SIG-M5 treated with dmso at 0.1 percent for 504 hours (cell line): ENCODE measurements around the gene CCDC149.

Experiments used
- DNase-seq: peaks from one replicate; lab custom pipeline; 2025; ENCODE audit not compliant: unreplicated experiment; lab: John Stamatoyannopoulos, UW

Gene CCDC149

GRCh38 chr4:24881508-24882196 lies 31.2 kb downstream of the CCDC149 start:
- no peak for DNase-seq

GRCh38 chr4:24880186-24880585 lies 32.7 kb downstream of the CCDC149 start:
- no peak for DNase-seq

GRCh38 chr4:24878636-24879016 lies 34.2 kb downstream of the CCDC149 start:
- no peak for DNase-seq

GRCh38 chr4:24877868-24878635 lies 34.8 kb downstream of the CCDC149 start:
- no peak for DNase-seq

GRCh38 chr4:24876431-24876830 lies 36.4 kb downstream of the CCDC149 start:
- no peak for DNase-seq

GRCh38 chr4:24872720-24873119 lies 40.1 kb downstream of the CCDC149 start:
- no peak for DNase-seq

- no peak for DNase-seq
Observed at GRCh38 chr4:24871210-24871609, 41.6 kb downstream of the CCDC149 start.

- DNase-seq: no peak
Observed at GRCh38 chr4:24867766-24868296, 45.0 kb downstream of the CCDC149 start.

- no peak for DNase-seq
Observed at GRCh38 chr4:24867251-24867650, 45.6 kb downstream of the CCDC149 start.

- no peak for DNase-seq
Observed at GRCh38 chr4:24865401-24865800, 47.4 kb downstream of the CCDC149 start.

GRCh38 chr4:24863799-24864198 lies 49.0 kb downstream of the CCDC149 start:
- DNase-seq: no peak

- no peak for DNase-seq
Observed at GRCh38 chr4:24862073-24862751, 50.6 kb downstream of the CCDC149 start.

- DNase-seq: no peak
Observed at GRCh38 chr4:24858550-24858949, 54.3 kb downstream of the CCDC149 start.

- DNase-seq: no peak
Observed at GRCh38 chr4:24858026-24858425, 54.8 kb downstream of the CCDC149 start.

- DNase-seq: no peak
Observed at GRCh38 chr4:24856586-24856985, 56.3 kb downstream of the CCDC149 start.

- DNase-seq: no peak
Observed at GRCh38 chr4:24855741-24856140, 57.1 kb downstream of the CCDC149 start.

- DNase-seq: no peak
Observed at GRCh38 chr4:24853142-24853541, 59.7 kb downstream of the CCDC149 start.

- no peak for DNase-seq
Observed at GRCh38 chr4:24850674-24851073, 62.2 kb downstream of the CCDC149 start.

- no peak for DNase-seq
Observed at GRCh38 chr4:24849756-24850155, 63.1 kb downstream of the CCDC149 start.

GRCh38 chr4:24849351-24849750 lies 63.5 kb downstream of the CCDC149 start:
- no peak for DNase-seq

GRCh38 chr4:24846716-24847115 lies 66.1 kb downstream of the CCDC149 start:
- DNase-seq: no peak

- no peak for DNase-seq
Observed at GRCh38 chr4:24845902-24846301, 66.9 kb downstream of the CCDC149 start.
